HFFc6 (cell line): ENCODE measurements around the gene ZMYND15. TPM values are rescaled to one million over a fixed set of nuclear protein-coding genes. Genes with fewer than 3 reads are reported as not detected.

ENCODE experiments used
- DNase-seq: peaks from one replicate; pipeline ENCODE4 v3.0.0-alpha.2; 2018
- H3K27ac Mint-ChIP-seq: 2 replicates; pipeline ENCODE4 v1.8.0; 2020; ENCODE audit warnings: mild to moderate bottlenecking, mixed read lengths
- H3K27me3 Mint-ChIP-seq: 2 replicates; pipeline ENCODE4 v1.8.0; 2021; ENCODE audit warnings: mild to moderate bottlenecking, moderate library complexity, mixed read lengths; ENCODE audit not compliant: insufficient read depth
- H3K36me3 Mint-ChIP-seq: 2 replicates; pipeline ENCODE4 v1.8.0; 2021; ENCODE audit warnings: low read depth, mixed read lengths
- H3K4me1 Mint-ChIP-seq: 2 replicates; pipeline ENCODE4 v1.8.0; 2020; ENCODE audit warnings: low read depth, mixed read lengths
- H3K4me3 Mint-ChIP-seq: 2 replicates; pipeline ENCODE4 v1.8.0; 2020; ENCODE audit warnings: mild to moderate bottlenecking, moderate library complexity, mixed read lengths
- H3K9me3 Mint-ChIP-seq: 2 replicates; pipeline ENCODE4 v1.8.0; 2020; ENCODE audit warnings: mild to moderate bottlenecking, mixed read lengths
- total RNA-seq, 6 experiments: library from RNA; stranded (reverse); fragmentation: NEBNext Ultra II Directional; extraction: Animal tissue kit (Norgen Biotek cat#: 25700); gene quantifications; 2 replicates in 1 of 6; 3 replicates in 5 of 6; pipeline ENCODE4 v1.2.3, GENCODE V29; 2021
- TF ChIP-seq, protein P1 (sequence below): fragments of 200-600 bp; sonication (generic); IDR thresholded peaks from 2 replicates; pipeline ENCODE4 v1.5.0; 2021; ENCODE audit warnings: antibody characterized with exemption, mild to moderate bottlenecking

ZMYND15 gene
- total RNA-seq, 6 experiments from 2014 or later, result not detected

DNA sequence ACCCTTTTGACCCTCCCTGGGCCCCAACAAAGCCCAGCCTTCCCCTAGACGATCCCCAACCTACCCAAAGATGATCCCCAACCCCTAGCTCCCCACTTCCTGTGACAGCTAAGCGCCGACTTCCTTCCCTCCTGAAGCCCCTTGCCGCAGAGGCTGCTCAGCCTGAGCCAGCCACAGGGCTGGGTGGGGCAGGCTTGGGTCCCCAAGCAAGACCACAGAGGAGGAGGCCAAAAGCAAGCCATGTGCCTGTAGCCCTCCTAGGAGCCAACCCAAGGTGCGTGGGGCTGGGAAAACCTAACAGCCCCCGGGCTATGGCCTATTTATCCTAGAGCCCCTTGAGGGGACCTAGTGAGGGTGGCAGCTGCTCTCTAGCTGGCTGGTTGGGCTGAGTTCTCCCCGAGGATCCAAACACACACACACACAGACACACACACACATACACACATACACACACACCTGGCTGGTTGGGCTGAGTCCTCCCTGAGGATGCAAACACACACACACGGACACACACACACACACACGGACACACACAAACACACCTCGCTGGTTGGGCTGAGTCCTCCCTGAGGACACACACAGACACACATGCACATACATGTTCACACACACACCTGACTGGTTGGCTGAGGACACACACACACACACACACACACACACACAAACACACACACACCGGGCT, 24.4 kb upstream of the ZMYND15 start:
- no peak overlapping the region for H3K4me3 Mint-ChIP-seq
- no peaks in the 10 kb centered on the region; the same call in none of the 2 replicates for H3K27me3 Mint-ChIP-seq
- DNase-seq, result no peak
- no peaks in the 10 kb centered on the region for H3K36me3 Mint-ChIP-seq
- no peaks in the 10 kb centered on the region for H3K9me3 Mint-ChIP-seq
- no peak overlapping the region for H3K27ac Mint-ChIP-seq
- TF ChIP-seq, protein P1, sequence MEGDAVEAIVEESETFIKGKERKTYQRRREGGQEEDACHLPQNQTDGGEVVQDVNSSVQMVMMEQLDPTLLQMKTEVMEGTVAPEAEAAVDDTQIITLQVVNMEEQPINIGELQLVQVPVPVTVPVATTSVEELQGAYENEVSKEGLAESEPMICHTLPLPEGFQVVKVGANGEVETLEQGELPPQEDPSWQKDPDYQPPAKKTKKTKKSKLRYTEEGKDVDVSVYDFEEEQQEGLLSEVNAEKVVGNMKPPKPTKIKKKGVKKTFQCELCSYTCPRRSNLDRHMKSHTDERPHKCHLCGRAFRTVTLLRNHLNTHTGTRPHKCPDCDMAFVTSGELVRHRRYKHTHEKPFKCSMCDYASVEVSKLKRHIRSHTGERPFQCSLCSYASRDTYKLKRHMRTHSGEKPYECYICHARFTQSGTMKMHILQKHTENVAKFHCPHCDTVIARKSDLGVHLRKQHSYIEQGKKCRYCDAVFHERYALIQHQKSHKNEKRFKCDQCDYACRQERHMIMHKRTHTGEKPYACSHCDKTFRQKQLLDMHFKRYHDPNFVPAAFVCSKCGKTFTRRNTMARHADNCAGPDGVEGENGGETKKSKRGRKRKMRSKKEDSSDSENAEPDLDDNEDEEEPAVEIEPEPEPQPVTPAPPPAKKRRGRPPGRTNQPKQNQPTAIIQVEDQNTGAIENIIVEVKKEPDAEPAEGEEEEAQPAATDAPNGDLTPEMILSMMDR, result no peak
- peaks cover 6% of the 10 kb centered on the region; the same call in 1 of the 2 replicates for H3K4me1 Mint-ChIP-seq

DNA sequence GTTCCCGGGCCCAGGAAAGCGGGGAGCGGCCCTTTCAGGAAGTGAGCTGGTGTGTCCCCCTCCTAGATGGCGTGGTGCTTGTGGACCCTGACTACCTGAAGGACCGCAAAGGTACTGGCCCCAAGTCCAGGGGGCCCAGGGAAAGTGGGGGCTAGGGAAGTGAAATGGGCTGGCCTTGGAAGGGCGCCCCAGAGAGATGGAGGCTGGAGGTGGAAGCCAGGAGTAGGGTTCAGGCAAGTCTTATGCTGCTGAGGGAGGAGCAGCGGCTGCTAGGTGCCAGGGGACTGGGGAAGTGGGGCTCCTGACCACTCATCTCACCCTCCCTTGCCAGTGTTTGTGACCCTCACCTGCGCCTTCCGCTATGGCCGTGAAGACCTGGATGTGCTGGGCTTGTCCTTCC, 23.6 kb upstream of the ZMYND15 start:
- Mint-ChIP-seq H3K9me3 (no peaks in the 10 kb centered on the region), H3K36me3 (no peaks in the 10 kb centered on the region), H3K4me1 (peaks cover 6% of the 10 kb centered on the region; the same call in 1 of the 2 replicates), H3K27me3 (no peaks in the 10 kb centered on the region; the same call in none of the 2 replicates), H3K4me3 (no peak overlapping the region), H3K27ac (no peak overlapping the region)
- TF ChIP-seq, protein P1, result no peak
- DNase-seq, result no peak

DNA sequence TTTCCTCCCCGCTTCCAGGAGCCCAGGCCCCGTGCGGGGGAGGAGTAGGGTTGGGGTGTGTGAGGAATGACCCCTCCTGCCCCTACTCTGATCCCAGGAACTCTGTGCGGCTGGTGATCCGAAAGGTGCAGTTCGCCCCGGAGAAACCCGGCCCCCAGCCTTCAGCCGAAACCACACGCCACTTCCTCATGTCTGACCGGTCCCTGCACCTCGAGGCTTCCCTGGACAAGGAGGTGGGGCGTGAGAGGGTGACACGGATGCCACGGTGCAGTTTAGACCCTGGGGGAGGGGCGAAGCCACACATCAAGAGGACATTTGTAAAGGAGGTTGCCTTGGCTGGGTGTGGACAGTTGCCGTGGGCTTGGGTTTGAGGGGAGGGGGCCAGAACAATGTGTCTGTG, 21.8 kb upstream of the ZMYND15 start:
- H3K27ac Mint-ChIP-seq, result no peak overlapping the region
- peaks cover 13% of the 10 kb centered on the region for H3K4me1 Mint-ChIP-seq
- H3K36me3 Mint-ChIP-seq, result no peaks in the 10 kb centered on the region
- TF ChIP-seq, protein P1, result no peak
- H3K9me3 Mint-ChIP-seq, result no peaks in the 10 kb centered on the region
- no peak overlapping the region for H3K4me3 Mint-ChIP-seq
- no peaks in the 10 kb centered on the region; the same call in none of the 2 replicates for H3K27me3 Mint-ChIP-seq
- DNase-seq, result no peak

DNA sequence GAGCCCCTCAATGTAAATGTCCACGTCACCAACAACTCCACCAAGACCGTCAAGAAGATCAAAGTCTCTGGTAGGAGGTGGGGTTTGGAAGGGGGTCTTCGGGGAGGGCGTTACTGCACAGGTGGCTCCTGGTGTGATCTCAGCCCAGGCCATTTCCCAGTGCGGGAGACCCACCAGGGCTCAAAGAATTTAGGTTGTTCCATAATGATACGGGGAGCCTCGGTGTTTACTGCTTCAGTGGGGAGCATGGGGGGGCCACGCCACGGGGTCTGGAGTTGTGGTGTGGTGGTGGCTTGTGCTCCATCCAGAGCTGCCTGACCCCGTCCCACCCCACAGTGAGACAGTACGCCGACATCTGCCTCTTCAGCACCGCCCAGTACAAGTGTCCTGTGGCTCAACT, 21.4 kb upstream of the ZMYND15 start:
- H3K27me3 Mint-ChIP-seq, result no peaks in the 10 kb centered on the region; the same call in none of the 2 replicates

DNA sequence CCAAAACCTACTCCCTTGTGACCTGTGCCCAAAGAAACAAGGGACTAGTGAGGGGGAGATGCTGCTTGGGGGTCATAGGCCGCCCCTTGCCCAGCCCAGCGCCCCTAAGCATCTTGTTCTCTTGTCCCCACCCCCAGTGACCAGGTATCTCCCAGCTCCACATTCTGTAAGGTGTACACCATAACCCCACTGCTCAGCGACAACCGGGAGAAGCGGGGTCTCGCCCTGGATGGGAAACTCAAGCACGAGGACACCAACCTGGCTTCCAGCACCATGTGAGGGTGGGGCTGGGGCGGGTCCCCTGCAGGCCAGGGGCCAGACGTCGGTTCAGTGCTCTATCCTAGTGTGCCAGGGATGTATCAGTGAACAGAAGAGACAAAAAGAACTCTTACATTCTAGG, 20.5 kb upstream of the ZMYND15 start:
- H3K4me3 Mint-ChIP-seq, result no peak overlapping the region
- H3K4me1 Mint-ChIP-seq, result peaks cover 13% of the 10 kb centered on the region
- H3K36me3 Mint-ChIP-seq, result no peaks in the 10 kb centered on the region
- no peaks in the 10 kb centered on the region for H3K9me3 Mint-ChIP-seq
- TF ChIP-seq, protein P1, result no peak
- no peak overlapping the region for H3K27ac Mint-ChIP-seq
- DNase-seq, result no peak
- no peaks in the 10 kb centered on the region; the same call in none of the 2 replicates for H3K27me3 Mint-ChIP-seq

More for the DNA sequence above, 21.4 kb upstream of the ZMYND15 start:
- H3K4me3 Mint-ChIP-seq, result no peak overlapping the region
- TF ChIP-seq, protein P1, result no peak
- peaks cover 13% of the 10 kb centered on the region for H3K4me1 Mint-ChIP-seq
- no peak for DNase-seq
- no peaks in the 10 kb centered on the region for H3K9me3 Mint-ChIP-seq
- H3K27ac Mint-ChIP-seq, result no peak overlapping the region
- no peaks in the 10 kb centered on the region for H3K36me3 Mint-ChIP-seq
